Midbrain (tissue), 1 donor: Measurements from ENCODE around the gene TOR2A.
A peak's percentile ranks its signal among the peaks of the same experiment; 100 is the strongest.

Experiments
- DNase-seq: peaks from one replicate; lab custom pipeline; 2025; lab: John Stamatoyannopoulos, UW

TOR2A gene

DNA sequence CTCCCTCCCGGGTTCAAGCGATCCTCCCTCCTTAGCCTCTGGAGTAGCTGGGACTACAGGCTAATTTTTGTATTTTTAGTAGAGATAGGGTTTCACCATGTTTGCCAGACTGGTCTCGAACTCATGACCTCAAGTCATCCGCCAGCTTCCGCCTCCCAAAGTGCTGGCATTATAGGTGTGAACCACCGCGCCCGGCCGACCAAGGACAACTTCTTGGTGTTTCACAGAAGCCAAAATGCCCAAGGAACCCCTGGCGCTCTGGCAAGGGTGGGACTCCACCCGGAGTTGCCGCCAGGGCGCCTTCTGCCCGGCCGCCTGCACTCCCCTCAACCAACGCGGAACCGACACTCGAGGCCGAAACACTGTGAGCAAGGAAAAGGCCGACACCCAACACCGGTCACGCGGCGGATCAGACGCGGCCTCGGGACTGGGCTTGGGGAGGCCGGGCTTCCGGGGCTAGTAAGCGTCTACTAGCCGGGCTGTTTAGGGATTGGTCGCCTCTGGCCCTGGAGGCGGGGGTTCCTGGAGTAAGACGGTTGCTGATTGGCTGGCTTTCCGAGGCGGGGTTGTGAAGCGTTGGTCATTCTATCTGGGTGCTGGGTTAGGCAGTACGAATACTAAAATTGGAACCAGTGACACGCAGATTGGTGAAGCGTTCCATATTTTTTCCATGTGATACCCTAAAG, 36.0 kb downstream of the TOR2A start:
- DNase-seq = peak; percentile 97

DNA sequence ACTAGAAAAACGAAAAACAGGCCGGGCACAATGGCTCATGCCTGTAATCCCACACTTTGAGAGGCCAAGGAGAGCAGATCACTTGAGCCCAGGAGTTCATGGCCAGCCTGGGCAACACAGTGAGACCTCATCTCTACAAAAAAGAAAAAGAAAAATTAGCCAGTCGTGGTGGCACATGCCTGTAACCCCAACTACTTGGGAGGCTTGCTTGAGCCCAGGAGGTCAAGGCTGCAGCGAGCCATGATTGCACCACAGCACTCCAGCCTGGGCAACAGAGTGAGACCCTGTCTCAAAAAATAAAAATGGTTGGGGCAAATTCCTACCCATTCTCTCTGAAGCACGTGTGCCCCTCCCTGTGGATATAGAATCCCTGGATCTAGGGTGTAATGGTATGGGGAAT, 36.7 kb downstream of the TOR2A start:
- DNase-seq = no peak

DNA sequence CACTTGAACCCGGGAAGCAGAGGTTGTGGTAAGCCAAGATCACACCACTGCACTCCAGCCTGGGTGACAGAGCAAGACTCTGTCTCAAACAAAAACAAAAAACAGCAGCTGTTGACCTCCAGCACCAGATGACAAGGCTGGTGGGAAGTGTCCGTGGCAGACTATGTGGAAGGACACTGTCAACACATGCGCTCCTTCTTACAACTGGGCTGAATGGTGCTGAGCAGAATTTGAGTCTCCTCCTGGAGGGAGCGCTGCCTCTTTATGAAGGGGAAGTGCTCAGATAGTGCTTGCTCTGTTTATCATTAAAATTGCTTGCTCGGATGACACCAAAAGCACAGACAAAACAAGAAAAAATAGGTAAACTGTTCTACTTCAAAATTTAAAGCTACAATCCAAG, 37.5 kb downstream of the TOR2A start:
- DNase-seq = no peak

DNA sequence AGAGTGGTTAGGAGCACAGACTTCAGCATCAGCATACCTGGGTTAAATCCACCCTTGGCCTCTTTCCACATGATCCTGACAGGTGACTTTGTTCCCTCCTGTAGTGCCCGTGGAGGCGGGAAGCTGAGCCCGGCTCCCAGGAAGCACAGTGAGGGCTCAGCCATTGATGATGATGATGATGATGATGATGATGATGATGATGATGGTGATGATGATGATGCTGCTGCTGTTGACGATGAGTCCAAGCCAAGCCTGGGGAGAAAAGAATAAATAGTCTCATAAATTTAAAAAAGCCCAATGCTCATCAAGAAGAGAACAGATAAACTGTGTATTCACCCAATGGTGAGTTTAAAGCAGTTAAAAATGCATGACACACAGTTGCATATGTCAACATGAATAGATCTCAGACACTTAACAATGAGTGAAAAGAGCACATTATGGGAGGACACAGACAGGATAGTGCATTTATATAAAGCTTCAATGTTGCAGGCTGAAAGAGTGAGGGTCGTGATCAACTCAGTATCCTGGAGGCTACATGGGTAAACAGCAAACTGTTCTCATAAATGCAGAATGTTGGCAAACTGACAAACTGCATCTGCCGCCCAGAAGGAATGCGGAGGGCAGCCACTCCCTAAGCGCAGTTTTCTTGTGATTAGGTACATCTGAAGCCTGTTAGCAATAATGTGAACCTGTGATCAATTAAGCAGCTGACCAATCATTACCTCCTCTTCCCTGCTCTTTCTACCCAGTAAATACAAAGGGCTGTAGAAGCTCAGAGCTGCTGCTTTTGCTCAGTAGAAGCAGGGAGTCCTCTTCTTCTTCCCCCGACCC, 40.0 kb downstream of the TOR2A start:
- no peak for DNase-seq

DNA sequence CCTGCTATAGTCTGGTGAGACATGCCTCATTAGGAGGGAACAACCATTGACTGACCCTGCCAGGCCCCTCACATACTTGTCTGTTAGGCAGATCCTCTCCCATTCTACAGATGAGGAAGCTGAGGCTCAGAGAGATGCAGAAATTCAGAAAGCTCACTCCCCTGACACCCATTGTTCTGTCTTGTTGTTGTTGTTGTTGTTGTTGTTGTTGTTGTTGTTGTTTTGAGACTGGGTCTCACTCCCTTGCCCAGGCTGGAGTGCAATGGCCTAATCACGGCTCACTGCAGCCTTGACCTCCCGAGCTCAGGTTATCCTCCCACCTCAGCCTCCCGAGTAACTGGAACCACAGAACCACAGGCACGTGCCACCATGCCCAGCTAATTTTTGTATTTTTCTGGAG, 41.4 kb downstream of the TOR2A start:
- no peak for DNase-seq

DNA sequence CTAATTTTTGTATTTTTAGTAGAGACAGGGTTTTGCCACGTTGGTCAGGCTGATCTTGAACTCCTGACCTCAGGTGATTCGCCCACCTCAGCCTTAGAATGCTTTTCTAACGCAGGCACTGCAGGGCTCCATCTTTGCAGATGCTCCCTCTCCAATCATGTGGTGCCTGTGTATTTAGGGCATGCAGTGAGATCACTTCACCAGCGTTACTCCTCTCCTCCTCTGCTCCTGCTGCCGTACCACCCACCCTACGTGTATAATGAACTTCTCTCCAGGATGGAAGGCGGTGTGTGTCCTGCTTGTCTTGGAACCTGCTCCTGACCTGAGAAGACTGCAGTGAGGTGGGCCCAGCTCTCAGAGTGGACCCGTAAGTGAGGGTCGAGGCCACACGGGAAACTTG, 42.0 kb downstream of the TOR2A start:
- no peak for DNase-seq

DNA sequence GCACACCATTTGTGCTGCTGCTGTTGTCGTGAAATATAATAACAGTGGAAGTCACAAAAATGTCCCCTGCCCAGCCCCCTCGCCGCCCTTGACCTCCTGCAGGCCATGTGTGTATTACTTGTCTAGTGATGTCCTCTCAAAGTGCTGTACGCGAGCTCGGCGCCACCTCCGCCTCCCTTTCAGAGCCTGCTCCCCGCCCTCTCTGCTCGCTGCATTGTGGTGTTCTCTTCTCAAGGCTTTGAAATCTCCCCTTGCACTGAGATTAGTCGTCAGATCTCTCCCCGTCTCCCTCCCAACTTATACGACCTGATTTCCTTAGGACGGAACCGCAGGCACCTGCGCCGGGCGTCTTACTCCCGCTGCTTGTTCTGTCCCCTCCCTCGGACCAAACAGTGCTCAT, 43.0 kb downstream of the TOR2A start:
- no peak for DNase-seq

DNA sequence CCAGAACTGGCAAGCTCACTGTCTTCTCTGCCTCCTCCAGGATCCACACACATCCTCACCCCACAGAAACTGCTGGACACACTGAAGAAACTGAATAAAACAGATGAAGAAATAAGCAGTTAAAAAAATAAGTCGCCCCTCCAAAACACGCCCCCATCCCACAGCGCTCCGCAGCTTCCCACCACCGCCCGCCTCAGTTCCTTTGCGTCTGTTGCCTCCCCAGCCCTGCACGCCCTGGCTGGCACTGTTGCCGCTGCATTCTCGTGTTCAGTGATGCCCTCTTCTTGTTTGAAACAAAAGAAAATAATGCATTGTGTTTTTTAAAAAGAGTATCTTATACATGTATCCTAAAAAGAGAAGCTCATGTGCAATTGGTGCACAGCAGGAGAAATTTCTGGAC, 44.4 kb downstream of the TOR2A start:
- DNase-seq = no peak

DNA sequence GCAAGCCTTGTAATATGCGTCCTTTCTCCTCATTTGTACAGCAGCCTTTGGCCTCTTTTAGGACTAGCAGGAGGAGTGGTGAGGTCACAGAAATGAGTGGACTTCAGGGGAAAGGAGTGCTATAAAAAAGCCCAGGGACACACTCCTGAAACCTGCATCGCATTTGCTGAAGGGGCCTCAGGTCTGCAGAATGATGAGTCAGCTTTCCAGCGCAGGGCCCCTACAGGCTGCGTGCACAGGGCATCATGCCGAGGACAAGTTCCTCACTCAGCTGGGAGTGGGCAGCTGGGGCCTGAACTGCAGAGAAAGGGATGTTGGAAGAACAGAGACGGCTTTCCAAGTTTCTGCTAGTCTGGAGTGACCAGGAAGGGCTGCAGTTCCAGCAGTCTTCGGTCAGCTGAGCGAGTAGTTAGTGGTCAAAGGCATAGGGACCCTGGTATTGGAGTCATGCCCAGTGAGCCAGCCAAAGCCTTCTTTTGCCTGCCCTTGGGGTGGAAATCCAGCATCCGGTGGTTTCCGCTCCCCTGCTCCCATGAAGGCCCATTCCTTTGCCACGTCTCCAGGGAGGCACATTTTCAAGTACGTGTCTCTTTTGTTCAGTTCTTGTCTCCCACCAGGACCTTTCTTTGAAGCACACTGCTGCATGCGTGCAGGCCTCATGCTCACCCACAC, 45.6 kb downstream of the TOR2A start:
- DNase-seq = no peak

DNA sequence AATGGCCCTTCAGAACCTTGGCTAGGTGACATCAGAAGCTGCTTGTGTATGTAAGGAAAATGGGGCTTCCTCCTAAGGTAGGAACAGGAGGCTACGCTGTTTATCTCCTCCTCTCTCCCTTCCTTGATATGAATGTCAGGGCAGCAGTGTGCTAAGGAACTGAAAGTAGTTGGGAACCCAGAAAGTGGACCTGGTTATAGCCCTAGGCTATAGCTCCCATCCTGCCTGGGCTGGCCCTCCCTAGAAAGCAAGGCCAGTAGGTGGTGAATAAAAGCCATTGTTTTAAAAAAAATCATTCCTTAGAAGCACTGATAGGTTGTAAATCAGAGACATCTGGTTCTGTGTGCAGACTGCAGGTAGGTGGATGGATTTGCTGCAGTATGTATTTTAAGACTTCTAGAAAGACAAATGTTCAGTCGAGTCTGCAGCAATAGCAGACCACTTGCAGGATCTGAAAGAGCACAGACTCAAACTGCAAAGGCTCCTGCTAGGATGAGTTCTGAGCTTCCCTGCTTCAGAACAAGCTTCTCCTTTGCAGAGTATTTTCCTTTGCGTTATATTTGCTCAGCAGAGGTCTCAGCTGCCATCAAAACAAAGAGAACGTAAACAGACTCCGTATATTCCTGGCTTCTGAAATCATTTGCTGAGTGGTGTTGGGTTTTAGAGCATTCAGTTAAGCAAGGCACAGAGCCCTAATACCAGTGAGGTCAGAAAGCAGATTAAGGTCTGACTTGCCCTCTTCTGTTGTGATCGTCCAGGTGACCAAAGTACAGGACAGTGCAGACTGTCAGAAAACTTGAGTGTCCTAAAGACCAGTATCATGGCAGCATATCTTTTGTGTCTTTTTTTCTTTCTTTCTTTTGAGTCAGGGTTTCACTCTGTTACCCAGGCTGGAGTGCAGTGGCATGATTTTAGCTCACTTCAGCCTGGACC, 48.4 kb downstream of the TOR2A start:
- no peak for DNase-seq

DNA sequence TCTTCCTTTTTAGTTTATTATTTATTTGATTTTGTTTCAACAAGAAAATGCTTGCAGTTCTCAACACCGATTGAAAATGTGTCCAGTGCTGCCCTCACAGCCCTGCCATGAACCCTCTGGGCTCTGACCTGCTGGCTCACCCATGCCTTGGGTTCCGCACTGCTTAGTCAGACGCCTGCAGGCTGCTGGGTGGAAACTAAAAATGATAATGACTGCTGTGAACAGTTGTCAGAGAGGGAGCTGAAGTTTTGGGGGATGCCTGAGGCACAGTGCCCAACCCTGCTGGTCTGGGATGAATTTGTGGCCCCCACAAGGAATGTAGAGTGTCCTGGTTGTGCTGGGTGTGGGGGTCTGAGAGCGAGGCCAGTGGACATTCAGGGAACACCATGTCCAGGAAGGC, 50.5 kb downstream of the TOR2A start:
- DNase-seq = no peak

DNA sequence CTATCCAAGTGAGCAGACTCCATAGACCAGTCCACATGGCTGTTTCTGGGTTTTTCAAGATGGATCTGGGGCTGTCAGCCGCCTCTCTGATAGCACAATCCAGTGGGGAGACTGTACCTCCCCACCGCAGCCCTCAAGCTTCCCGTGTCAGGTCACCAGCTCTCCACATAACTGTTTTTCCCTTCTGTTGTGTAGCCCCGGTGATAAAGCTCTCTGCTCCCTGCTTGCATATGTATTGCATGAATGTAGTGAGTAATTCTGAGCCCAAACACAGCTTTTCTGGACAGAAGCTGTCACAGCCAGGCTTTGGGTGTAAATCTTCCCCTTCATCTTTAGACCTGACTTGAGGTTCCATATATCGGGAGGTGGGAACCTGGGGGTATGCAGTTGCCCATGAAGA, 51.4 kb downstream of the TOR2A start:
- DNase-seq = no peak

DNA sequence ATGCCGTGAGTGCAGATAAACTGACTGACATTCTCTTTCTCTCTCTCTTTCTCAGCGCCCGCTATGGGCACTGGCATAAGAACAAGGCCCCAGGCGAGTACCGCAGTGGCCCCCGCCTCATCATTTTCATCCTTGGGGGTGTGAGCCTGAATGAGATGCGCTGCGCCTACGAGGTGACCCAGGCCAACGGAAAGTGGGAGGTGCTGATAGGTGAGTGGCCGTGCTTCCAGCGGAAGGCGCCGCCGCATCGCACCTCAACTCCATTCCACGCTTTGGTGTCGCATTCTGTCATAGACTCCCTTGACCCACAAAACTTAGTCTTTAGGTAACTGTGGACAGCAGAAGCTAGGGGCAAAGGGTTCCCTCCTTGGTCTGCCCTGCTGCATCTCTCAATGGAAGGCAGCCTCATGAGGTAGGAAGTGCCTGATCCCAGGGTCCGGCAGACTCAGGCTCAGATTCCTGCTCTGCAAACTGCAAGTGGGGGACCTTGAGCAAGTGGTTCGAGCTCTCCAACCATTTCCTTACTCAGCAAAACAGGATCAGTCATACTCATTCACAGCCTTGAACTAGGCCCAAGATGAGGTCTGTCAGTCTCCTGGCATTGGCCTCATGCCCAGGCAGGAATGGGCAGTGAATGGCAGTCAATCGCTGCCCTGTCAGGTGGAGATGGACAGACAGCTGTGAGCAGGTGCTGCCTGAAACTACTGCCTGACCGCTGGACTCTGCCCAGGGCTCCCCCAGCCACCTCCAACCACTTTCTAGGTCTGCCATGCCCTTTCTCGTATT, 52.5 kb downstream of the TOR2A start:
- no peak for DNase-seq
